K562 (cell line): ENCODE measurements around the gene ZNF48. TPM values are rescaled to one million over a fixed set of nuclear protein-coding genes. Genes with fewer than 3 reads are reported as not detected.
A peak's percentile ranks its signal among the peaks of the same experiment; 100 is the strongest.

Source experiments
- ATF1 ChIP-seq, 2 experiments: fragments of 450-650 bp in 1 of 2; IDR thresholded peaks; 2 replicates each; pipeline ENCODE4 v1.6.1; 2016; ENCODE audit warnings: missing compliant biosample characterization in 1 of 2, missing genetic modification characterization in 1 of 2
- CAMTA2 ChIP-seq: fragments of 250-450 bp; sonication (Bioruptor Pico); conservative IDR thresholded peaks from 2 replicates; pipeline ENCODE4 v1.5.1; 2022
- CREM ChIP-seq: IDR thresholded peaks from 2 replicates; pipeline ENCODE4 v1.6.1; 2014; ENCODE audit warnings: antibody characterized with exemption, low read depth
- ETV6 ChIP-seq, 3 experiments: fragments of 150-350 bp in 1 of 3; sonication (generic) in 1 of 3; formaldehyde crosslinking in 1 of 3; IDR thresholded peaks; 2 replicates each; pipeline versions ENCODE4 v1.6.1 to v1.8.0; 2014 to 2022; ENCODE audit warnings: borderline replicate concordance in 2 of 3, low read depth in 2 of 3, antibody characterized with exemption in 1 of 3, low read length in 1 of 3, mild to moderate bottlenecking in 1 of 3, missing genetic modification reagents in 1 of 3
- HOXB6 ChIP-seq: fragments of 250-450 bp; sonication (Bioruptor Pico); IDR thresholded peaks from 2 replicates; pipeline ENCODE4 v1.5.1; 2022; ENCODE audit warnings: mild to moderate bottlenecking, borderline replicate concordance
- MAFF ChIP-seq: IDR thresholded peaks from 2 replicates; pipeline ENCODE4 v1.6.1; 2012; ENCODE audit warnings: low read length, improper control_type of control experiment
- MBD2 ChIP-seq: sonication (generic); IDR thresholded peaks from 2 replicates; pipeline ENCODE4 v1.6.1; 2016; ENCODE audit warnings: low read depth, borderline replicate concordance
- MTA3 ChIP-seq: fragments of 450-650 bp; formaldehyde crosslinking; IDR thresholded peaks from 2 replicates; pipeline ENCODE4 v1.6.1; 2017; ENCODE audit warnings: mild to moderate bottlenecking, borderline replicate concordance
- MYC ChIP-seq, 2 experiments: fragments of 250-450 bp in 1 of 2; sonication (Bioruptor Pico) in 1 of 2; IDR thresholded peaks; 2 replicates each; pipeline versions ENCODE4 v1.5.1 to v1.6.1; 2012 to 2021; ENCODE audit warnings: low read depth in 2 of 2, borderline replicate concordance in 1 of 2, improper control_type of control experiment in 1 of 2, low read length in 1 of 2, mild to moderate bottlenecking in 1 of 2, moderate library complexity in 1 of 2
- NCOA2 ChIP-seq, 2 experiments: fragments of 450-650 bp; IDR thresholded peaks; 2 replicates each; pipeline ENCODE4 v1.6.1; 2018; ENCODE audit warnings: mild to moderate bottlenecking in 2 of 2, moderate library complexity in 1 of 2; ENCODE audit not compliant: partially characterized antibody in 2 of 2
- NR1H2 ChIP-seq: sonication (generic); formaldehyde crosslinking; IDR thresholded peaks from 2 replicates; pipeline ENCODE4 v1.4.0; 2020; ENCODE audit warnings: mild to moderate bottlenecking, missing genetic modification reagents
- PCBP1 ChIP-seq: fragments of 200-400 bp; formaldehyde crosslinking; IDR thresholded peaks from 2 replicates; pipeline ENCODE4 v1.6.1; 2018; ENCODE audit warnings: mild to moderate bottlenecking, low read depth, low read length; ENCODE audit not compliant: poor library complexity, severe bottlenecking
- PHB2 ChIP-seq: fragments of 450-650 bp; IDR thresholded peaks from 2 replicates; pipeline ENCODE4 v1.6.1; 2017; ENCODE audit warnings: low read depth
- POLR2AphosphoS5 ChIP-seq: IDR thresholded peaks from 2 replicates; pipeline ENCODE4 v1.6.1; 2011; ENCODE audit warnings: mild to moderate bottlenecking, low read depth, low read length, moderate library complexity; ENCODE audit not compliant: control insufficient read depth, insufficient read depth
- RB1 ChIP-seq: fragments of 450-650 bp; IDR thresholded peaks from 2 replicates; pipeline ENCODE4 v1.6.1; 2017; ENCODE audit warnings: low read depth, mild to moderate bottlenecking
- SMARCA5 ChIP-seq: fragments of 450-650 bp; IDR thresholded peaks from 2 replicates; pipeline ENCODE4 v1.6.1; 2016
- SMARCC2 ChIP-seq: fragments of 450-650 bp; IDR thresholded peaks from 2 replicates; pipeline ENCODE4 v1.6.1; 2017; ENCODE audit warnings: antibody characterized with exemption, moderate library complexity, mild to moderate bottlenecking, low read depth
- SPI1 ChIP-seq: IDR thresholded peaks from 2 replicates; pipeline ENCODE4 v1.6.1; 2011; ENCODE audit warnings: low read depth, low read length, control low read depth, borderline replicate concordance
- ZC3H4 ChIP-seq: sonication (generic); formaldehyde crosslinking; IDR thresholded peaks from 2 replicates; pipeline ENCODE4 v1.9.0; 2021; ENCODE audit warnings: missing genetic modification reagents, borderline replicate concordance
- ZNF175 ChIP-seq: fragments of 200-800 bp; sonication (Bioruptor generic); IDR thresholded peaks from 2 replicates; pipeline ENCODE4 v1.6.1; 2016; ENCODE audit warnings: low read depth, mild to moderate bottlenecking, missing genetic modification characterization, missing compliant biosample characterization
- ZNF347 ChIP-seq: fragments of 450-650 bp; formaldehyde crosslinking; IDR thresholded peaks from 2 replicates; pipeline ENCODE4 v1.4.0; 2020; ENCODE audit warnings: low read depth, mild to moderate bottlenecking, moderate library complexity
- ZNF79 ChIP-seq: fragments of 250-450 bp; sonication (Bioruptor Pico); IDR thresholded peaks from 2 replicates; pipeline ENCODE4 v1.4.0; 2020; ENCODE audit warnings: low read depth, mild to moderate bottlenecking, moderate library complexity
- polyA plus RNA-seq, 8 experiments: library from polyadenylated mRNA; depleted of rRNA in 4 of 8; stranded (reverse) in 5 of 8; unstranded in 3 of 8; fragments of >200 nt; fragmentation: Nextera tagmentation in 2 of 8; fragmentation: Illumina TruSeq in 1 of 8; extraction: Ambion mirVana in 2 of 8; extraction: Trizol in 1 of 8; gene quantifications; 2 replicates each; pipeline versions ENCODE4 v1.2.1 to v1.2.3, GENCODE V29; 2011 to 2014; ENCODE audit warnings: inconsistent platforms in 1 of 8, missing spikeins in 1 of 8
- total RNA-seq, 7 experiments: library from RNA; depleted of rRNA in 6 of 7; stranded (reverse); fragments of >200 nt in 6 of 7; fragmentation: Illumina TruSeq in 2 of 7; extraction: Trizol in 2 of 7; gene quantifications; 2 replicates each; pipeline versions ENCODE4 v1.2.1 to v1.2.3, GENCODE V29; 2011 to 2021; ENCODE audit warnings: low replicate concordance in 1 of 7
- TF ChIP-seq, protein P1 (sequence below): fragments of 450-650 bp; formaldehyde crosslinking; IDR thresholded peaks from 2 replicates; pipeline ENCODE4 v1.4.0; 2022; ENCODE audit warnings: mild to moderate bottlenecking, moderate library complexity
- TF ChIP-seq, protein P2 (sequence below): fragments of 250-450 bp; sonication (Bioruptor Pico); IDR thresholded peaks from 2 replicates; pipeline ENCODE4 v1.4.0; 2020; ENCODE audit warnings: borderline replicate concordance
- TF ChIP-seq, protein P3 (sequence below): fragments of 250-450 bp; sonication (Bioruptor Pico); IDR thresholded peaks from 2 replicates; pipeline ENCODE4 v1.8.0; 2022; ENCODE audit warnings: inconsistent platforms

Gene ZNF48
- total and polyA plus RNA-seq, 9 of the 15 experiments (the other 6 are each of a cell fraction or from before 2014, with no cell fraction given): 0.38 to 11.6 (median 4.7) TPM

DNA sequence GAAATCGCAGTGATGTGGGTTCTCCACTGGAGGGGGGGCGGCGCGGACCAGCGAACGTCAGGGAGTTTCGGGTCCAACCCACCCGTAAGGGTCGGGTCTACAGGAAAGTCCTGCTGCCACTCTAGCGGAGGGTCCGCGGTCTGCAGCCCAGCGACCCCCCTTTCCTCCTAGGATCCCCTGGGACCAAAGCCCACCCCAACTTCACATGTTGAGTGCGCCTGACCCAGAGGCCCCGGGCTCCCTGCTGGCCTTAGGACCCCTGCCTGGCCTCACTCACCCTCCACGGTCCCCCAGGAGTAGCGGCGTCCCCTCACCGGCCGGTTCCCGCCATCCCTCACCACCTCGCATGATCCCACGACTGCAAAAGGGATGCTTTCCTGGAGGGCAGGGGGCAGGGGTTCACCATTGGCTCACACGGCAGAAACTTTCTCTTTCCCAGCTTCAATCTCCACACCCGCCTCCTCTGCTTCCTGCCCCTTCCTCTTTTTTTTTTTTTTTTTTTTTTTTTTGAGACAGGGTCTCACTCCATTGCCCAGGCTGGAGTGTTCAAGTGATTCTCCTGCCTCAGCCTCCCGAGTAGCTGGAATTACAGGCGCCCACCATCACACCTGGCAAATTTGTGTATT is 15.9 kb upstream of the ZNF48 start (continued):
- TF ChIP-seq RB1 (no peak), MBD2 (peak; percentile 33; the same call in 1 of the 2 replicates), SMARCA5 (no peak), SPI1 (0 out of 2 replicates have a peak, but pooled peaks have one; percentile 30), MTA3 (no peak), ATF1 (CRISPR knock-in tag; IDR thresholded peaks at IDR 0.05) (no peak), ATF1 (tag; IDR thresholded peaks at IDR 0.05) (no peak), PHB2 (no peak), NR1H2 (CRISPR knock-in tag) (no peak), HOXB6 (CRISPR knock-in tag) (no peak), ZNF175 (CRISPR knock-in tag) (no peak), ZNF347 (CRISPR knock-in tag) (no peak), MYC (IDR thresholded peaks at IDR 0.05; ENCODE audit: low read depth, low read length) (no peak), MYC (CRISPR knock-in tag; IDR thresholded peaks at IDR 0.05; ENCODE audit: borderline replicate concordance, low read depth) (0 out of 2 replicates have a peak, but pooled peaks have one; percentile 38), ETV6 (IDR thresholded peaks at IDR 0.05; ENCODE audit: borderline replicate concordance in 1 of 2, low read depth in 2 of 2, low read length in 1 of 2) (no peak), ETV6 (CRISPR knock-in tag; IDR thresholded peaks at IDR 0.05; ENCODE audit: borderline replicate concordance) (no peak), POLR2AphosphoS5 (no peak), SMARCC2 (no peak), ZC3H4 (CRISPR knock-in tag) (0 out of 2 replicates have a peak, but pooled peaks have one; percentile 39), MAFF (no peak), CREM (0 out of 2 replicates have a peak, but pooled peaks have one; percentile 1), ZNF79 (CRISPR knock-in tag) (no peak), NCOA2 (IDR thresholded peaks at IDR 0.05; ENCODE audit: partially characterized antibody in 2 of 2) (no peak), CAMTA2 (CRISPR knock-in tag) (no peak), PCBP1 (no peak)
- TF ChIP-seq, protein P1, sequence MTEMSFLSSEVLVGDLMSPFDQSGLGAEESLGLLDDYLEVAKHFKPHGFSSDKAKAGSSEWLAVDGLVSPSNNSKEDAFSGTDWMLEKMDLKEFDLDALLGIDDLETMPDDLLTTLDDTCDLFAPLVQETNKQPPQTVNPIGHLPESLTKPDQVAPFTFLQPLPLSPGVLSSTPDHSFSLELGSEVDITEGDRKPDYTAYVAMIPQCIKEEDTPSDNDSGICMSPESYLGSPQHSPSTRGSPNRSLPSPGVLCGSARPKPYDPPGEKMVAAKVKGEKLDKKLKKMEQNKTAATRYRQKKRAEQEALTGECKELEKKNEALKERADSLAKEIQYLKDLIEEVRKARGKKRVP: no peak
- TF ChIP-seq, protein P2, sequence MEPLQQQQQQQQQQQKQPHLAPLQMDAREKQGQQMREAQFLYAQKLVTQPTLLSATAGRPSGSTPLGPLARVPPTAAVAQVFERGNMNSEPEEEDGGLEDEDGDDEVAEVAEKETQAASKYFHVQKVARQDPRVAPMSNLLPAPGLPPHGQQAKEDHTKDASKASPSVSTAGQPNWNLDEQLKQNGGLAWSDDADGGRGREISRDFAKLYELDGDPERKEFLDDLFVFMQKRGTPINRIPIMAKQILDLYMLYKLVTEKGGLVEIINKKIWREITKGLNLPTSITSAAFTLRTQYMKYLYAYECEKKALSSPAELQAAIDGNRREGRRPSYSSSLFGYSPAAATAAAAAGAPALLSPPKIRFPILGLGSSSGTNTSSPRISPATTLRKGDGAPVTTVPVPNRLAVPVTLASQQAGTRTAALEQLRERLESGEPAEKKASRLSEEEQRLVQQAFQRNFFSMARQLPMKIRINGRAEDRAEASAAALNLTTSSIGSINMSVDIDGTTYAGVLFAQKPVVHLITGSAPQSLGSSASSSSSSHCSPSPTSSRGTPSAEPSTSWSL (CRISPR knock-in tag): no peak
- TF ChIP-seq, protein P3, sequence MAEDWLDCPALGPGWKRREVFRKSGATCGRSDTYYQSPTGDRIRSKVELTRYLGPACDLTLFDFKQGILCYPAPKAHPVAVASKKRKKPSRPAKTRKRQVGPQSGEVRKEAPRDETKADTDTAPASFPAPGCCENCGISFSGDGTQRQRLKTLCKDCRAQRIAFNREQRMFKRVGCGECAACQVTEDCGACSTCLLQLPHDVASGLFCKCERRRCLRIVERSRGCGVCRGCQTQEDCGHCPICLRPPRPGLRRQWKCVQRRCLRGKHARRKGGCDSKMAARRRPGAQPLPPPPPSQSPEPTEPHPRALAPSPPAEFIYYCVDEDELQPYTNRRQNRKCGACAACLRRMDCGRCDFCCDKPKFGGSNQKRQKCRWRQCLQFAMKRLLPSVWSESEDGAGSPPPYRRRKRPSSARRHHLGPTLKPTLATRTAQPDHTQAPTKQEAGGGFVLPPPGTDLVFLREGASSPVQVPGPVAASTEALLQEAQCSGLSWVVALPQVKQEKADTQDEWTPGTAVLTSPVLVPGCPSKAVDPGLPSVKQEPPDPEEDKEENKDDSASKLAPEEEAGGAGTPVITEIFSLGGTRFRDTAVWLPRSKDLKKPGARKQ: no peak
